GM18511 (cell line): ENCODE data around the gene AP1S3.
A peak's percentile ranks its signal among the peaks of the same experiment; 100 is the strongest.

ENCODE experiments used
- ATAC-seq: cut with Tn5 transposase; IDR thresholded peaks from one replicate; pipeline ENCODE4 v1.9.1; 2021; ENCODE audit warnings: mild to moderate bottlenecking, moderate library complexity; ENCODE audit not compliant: unreplicated experiment

AP1S3 gene

DNA sequence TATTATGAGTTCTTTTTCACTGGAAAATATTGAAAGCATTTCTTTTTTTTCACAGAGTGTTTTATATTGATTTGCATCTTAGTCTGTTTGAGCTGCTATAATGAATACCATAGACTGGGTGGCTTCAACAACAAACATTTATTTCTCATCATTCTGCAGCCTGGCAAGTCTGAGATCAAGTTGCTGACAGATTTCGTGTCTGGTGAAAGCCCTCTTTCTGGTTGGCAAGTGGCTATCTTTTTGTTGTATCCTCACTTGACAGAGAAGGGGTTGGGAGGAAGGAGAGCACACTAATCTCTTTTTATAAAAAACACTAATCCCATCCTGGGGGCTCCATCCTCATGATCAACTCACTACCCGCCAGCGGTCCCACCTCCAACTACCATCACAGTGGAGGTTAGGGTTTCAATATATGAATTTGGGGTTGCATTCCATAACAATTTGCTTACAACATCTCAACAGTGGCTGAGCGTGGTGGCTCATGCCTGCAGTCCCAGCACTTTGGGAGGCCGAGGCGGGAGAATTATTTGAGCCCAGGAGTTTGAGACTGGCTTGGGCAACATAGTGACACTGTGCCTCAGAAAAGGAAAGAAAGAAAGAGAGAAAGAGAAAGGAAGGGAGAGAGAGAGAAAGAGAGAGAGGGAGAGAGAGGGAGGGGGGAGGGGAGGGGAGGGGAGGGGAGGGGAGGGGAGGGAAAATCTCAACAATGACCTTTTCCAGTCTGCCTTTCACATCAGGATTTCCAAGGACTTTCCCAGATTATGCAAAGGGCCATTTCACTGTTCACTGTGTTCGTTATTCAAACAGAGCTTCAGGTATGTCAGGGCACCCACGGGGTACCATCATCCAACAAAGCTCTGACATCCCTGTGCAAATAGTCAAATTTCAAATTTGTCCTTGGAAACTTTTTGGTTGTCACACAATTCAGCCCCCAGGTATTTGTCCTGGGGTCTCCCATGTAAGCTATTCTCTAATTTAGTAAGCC lies 111.1 kb downstream of the AP1S3 start:
- ATAC-seq: no peak

- no peak for ATAC-seq
Measured at GRCh38 chr2:223725494-223725893, 111.9 kb downstream of the AP1S3 start.

DNA sequence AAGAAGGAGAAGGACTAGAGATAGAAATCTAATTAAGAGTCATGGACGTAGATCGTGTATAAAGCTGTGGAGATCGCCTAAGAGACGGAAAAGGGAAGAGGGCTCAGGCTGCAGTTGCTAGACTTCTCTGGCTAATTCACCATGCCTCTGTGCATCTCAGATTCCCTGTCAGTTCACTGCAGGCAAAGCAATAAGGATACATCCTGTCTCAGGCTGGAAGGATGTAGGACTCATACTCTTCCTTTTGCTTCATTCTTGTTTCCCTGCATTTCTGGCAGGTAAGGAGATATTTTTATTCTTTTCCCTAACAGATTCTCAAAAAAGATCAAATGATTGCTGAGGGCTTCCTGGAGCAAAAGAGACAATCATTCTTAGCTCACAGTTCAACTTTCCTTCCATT lies 112.5 kb downstream of the AP1S3 start:
- no peak for ATAC-seq

DNA sequence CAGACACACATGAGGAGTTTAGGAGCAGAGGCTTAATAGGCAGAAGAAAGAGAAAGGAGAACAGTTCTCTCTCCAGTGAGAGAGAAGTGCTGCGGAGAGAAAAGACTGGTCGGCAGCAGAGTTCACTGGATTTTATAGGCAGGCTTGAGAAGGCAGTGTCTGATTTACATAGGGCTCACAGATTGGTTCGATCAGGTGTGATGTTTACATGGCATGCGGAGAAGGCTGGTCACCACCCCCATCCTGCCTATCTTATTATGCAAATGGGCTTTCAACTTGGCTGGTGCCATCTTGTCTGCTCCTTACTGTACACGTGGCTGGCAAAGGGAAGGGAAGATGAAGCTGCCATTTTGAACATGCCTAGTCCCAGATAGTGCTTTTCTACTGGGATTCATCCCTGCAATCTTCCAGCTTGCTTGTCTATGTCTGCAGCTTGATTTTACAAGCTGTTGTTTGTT lies 113.4 kb downstream of the AP1S3 start:
- ATAC-seq: no peak

- ATAC-seq: no peak
Measured at GRCh38 chr2:223722226-223722625, 115.2 kb downstream of the AP1S3 start.

- no peak for ATAC-seq
Measured at GRCh38 chr2:223721746-223722145, 115.6 kb downstream of the AP1S3 start.

DNA sequence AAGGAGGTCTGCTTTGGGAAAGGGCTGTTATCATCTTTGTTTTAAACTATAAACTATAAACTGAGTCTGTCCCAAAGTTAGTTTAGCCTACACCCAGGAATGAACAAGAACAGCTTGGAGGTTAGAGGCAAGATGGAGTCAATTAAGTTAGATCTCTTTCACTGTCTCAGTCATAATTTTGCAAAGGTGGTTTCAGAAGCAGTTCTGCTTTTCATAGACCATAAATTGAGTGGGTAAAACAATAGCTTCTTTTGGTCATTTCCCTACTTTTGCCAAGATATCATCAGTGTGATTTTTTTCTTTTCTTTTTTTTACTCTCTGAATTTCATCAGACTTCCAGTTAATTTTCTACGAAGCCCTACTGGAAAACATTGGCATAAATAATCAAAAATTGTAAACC lies 117.0 kb downstream of the AP1S3 start:
- peak; percentile 78 for ATAC-seq

DNA sequence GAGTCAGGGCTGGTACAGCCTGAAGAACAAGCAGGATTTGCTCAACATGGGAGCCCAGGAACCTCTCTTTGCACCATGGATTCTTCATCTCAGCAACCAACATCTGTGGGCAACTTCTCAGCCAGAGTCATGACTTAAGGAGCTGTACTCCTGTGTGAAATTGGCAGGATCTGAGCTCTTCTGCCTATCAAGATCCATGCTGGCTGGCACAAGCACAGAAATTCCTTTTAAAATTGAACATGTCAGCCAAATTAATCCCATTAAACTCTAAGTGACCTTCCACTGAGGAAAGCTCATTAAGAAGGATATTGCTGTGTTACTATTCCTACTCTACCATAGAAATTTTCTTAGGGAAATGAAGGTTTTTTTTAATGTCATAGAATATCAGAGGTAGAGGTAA lies 124.7 kb downstream of the AP1S3 start:
- ATAC-seq: no peak

DNA sequence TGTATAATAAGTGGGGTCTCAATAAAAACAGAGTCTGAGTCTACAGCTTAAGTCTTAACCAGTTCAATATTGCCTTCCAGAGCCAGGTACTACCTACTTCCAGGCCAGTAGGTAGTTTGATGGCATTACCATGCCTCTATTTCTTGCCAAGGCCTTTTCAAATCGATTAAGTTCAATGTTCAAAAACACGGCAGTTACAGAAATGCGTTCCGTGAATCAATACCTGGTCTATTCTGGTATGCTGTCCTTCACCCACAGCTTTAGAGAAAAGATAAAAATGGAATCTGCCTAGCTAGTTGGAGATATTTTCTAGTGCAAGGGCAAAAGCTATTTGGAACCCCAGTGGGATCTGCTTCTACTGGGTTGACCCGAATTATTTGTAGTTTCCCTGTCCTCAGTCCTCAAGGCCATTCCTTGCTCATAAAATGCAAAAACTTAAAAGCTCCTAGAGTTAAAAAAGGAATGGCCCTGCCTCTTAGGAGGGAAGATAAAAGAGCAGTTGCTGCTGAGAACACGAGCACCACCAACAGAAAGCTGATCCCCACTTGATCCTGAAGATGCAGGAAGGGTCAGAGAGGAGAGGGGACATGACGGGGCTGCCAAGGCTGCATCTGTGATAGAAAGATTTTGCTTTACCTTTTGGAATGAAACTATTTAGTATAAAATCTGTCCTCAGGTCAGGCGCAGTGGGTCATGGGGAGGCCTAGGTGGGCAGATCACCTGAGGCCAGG lies 125.6 kb downstream of the AP1S3 start:
- no peak for ATAC-seq
